ENCODE data around the gene KCNQ5.

- TF ChIP-seq CTCF (IDR thresholded peaks at IDR 0.05; ENCODE audit: low read depth, low read length) (no peak), EZH2phosphoT487 (IDR thresholded peaks at IDR 0.05; ENCODE audit: low read depth) (no peak)
These were observed 620.1 kb downstream of the KCNQ5 start for GRCh38 chr6:73242001-73242400.
